Kidney epithelial cell (primary cell): ENCODE measurements around the gene IL36A. TPM values are rescaled to one million over a fixed set of nuclear protein-coding genes. Genes with fewer than 3 reads are reported as not detected.

Experiments used
- DNase-seq: peaks from one replicate; pipeline ENCODE4 v3.0.0-alpha.2; 2010; ENCODE audit warnings: low read depth
- H3K27me3 ChIP-seq: 2 replicates; pipeline ENCODE4 v1.6.0; 2011; ENCODE audit warnings: low read length; ENCODE audit not compliant: control insufficient read depth, insufficient read depth
- H3K36me3 ChIP-seq: 2 replicates; pipeline ENCODE4 v1.5.1; 2011; ENCODE audit warnings: low read length; ENCODE audit not compliant: control insufficient read depth, insufficient read depth
- H3K4me3 ChIP-seq: 2 replicates; pipeline ENCODE4 v1.5.1; 2011; ENCODE audit warnings: low read depth, mild to moderate bottlenecking, control low read depth, low read length
- total RNA-seq: library from RNA; depleted of rRNA; stranded (reverse); fragments of >200 nt; gene quantifications from 2 replicates; pipeline ENCODE4 v1.2.3, GENCODE V29; 2015
- TF ChIP-seq, protein P1 (sequence below): IDR thresholded peaks from 2 replicates; pipeline ENCODE4 v1.5.1; 2011; ENCODE audit warnings: mild to moderate bottlenecking, moderate library complexity, low read length, control low read depth, inconsistent platforms; ENCODE audit not compliant: insufficient read depth, poor library complexity, severe bottlenecking

The IL36A gene
- total RNA-seq, 1 donor from 2014 or later = not detected

DNA sequence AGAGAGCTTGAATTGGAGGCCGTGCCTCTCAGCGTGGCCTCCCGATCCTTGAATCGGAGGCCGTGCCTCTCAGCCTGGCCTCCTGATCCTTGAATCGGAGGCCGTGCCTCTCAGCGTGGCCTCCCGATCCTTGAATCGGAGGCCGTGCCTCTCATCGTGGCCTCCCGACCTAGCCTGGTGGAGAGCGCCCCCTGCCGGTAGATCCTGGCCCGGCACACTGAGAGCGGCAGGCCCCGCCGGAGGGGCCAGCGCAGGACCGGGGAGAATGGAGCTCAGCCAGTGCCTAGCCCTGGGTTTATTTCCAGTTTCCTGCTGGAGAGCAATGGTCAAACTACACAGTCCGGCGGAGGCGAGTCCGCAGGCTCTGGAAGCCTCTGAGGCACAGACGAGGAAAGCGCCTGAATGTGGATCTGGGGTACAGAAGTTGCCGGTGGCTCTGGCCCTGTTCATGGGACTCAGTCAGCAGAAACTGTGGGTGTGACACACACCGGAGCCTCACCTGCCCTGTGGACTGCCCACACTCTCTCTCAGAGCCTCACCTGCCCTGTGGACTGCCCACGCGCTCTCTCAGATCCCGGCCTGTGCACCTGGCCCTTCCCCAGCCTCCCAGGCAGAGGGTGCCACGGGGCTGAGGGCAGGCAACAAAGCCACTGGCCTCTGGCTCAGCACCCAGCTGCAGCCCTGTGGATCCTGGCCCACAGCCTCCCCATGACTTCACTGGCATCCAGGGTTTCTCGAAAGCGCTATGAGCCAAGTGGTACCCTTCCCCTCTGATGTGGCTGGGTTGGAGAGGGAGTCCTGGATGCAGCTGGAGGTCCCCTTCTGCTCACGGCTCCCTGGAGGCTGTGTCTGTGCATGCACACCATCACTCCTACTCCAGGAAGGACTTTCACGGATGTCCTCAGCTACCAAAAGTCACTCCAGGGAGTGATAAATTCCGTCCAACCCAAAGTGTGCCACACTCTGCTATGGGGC is 45.9 kb downstream of the IL36A start:
- Histone ChIP-seq H3K27me3 (no peaks in the 10 kb centered on the region), H3K36me3 (no peaks in the 10 kb centered on the region), H3K4me3 (no peak overlapping the region)
- TF ChIP-seq, protein P1, sequence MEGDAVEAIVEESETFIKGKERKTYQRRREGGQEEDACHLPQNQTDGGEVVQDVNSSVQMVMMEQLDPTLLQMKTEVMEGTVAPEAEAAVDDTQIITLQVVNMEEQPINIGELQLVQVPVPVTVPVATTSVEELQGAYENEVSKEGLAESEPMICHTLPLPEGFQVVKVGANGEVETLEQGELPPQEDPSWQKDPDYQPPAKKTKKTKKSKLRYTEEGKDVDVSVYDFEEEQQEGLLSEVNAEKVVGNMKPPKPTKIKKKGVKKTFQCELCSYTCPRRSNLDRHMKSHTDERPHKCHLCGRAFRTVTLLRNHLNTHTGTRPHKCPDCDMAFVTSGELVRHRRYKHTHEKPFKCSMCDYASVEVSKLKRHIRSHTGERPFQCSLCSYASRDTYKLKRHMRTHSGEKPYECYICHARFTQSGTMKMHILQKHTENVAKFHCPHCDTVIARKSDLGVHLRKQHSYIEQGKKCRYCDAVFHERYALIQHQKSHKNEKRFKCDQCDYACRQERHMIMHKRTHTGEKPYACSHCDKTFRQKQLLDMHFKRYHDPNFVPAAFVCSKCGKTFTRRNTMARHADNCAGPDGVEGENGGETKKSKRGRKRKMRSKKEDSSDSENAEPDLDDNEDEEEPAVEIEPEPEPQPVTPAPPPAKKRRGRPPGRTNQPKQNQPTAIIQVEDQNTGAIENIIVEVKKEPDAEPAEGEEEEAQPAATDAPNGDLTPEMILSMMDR = no peak
- DNase-seq = no peak

DNA sequence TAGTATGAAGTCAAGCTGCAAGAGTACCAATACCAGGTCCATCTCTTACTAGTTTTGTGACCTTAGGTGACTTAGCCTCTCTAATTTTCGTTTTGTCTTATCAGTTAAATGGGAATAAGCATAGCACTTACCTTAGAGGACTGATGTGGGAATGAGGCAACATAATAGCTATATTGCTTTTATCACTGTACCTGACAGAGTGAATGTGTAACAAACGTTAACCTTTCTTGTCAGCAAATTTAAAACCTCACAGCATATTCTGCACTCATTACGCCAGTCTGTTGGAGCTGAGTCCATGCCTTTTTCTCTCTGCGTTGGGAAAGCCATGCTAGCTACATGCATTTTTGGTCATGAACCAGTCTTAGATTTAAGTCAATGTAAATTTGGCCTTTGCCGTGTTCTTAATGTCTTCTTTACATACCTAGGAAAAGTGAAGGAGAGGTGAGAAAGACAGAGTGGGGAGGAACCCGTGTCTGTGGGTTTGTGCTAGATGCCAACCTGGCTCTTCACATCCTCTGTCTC is 47.2 kb downstream of the IL36A start, which contains the start of gene IL36B:
Gene IL36B, minus strand, starts transcription at position 472 of the 522 bp plus-strand sequence.
- H3K27me3 ChIP-seq = no peaks in the 10 kb centered on the region
- DNase-seq = no peak
- H3K4me3 ChIP-seq = no peak within 1 kb of the TSS
- no peaks in the 10 kb centered on the region for H3K36me3 ChIP-seq
- TF ChIP-seq, protein P1 = no peak

DNA sequence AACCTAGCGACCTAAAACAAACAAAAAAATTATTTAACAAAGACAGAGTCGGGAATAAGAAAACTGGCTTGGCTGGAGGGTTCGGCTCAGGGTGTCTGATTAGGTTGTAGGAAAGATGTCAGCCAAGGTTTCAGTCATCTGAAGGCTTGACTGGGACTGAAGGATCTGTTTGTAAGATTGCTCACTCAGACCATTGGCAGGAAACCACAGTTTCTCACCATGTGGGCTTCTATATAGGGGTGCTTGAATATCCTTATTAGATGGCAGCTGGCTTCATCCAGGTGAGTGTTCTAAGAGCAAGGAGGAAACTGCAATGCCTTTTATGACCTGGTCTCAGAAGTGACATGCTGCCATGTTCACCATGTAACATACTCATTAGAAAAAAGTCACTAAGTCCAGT is 48.4 kb downstream of the IL36A start:
- Histone ChIP-seq H3K27me3 (no peaks in the 10 kb centered on the region), H3K4me3 (no peak overlapping the region), H3K36me3 (no peaks in the 10 kb centered on the region)
- DNase-seq = no peak
- TF ChIP-seq, protein P1 = no peak

DNA sequence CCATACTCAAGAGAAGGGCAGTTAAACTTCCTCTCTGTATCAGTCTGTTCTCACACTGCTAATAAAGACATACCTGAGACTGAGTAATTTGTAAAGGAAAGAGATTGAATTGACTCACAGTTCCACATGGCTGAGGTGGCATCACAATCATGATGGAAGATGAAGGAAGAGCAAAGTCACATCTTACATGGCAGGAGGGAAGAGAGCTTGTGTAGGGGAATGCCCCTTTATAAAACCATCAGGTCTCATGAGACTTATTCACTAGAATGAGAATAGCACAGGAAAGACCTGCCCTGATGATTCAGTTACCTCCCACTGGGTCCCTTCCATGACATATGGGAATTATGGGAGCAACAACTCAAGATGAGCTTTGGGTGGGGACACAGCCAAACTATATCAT is 48.8 kb downstream of the IL36A start:
- TF ChIP-seq, protein P1 = no peak
- Histone ChIP-seq H3K36me3 (no peaks in the 10 kb centered on the region), H3K27me3 (no peaks in the 10 kb centered on the region), H3K4me3 (no peak overlapping the region)
- DNase-seq = no peak

DNA sequence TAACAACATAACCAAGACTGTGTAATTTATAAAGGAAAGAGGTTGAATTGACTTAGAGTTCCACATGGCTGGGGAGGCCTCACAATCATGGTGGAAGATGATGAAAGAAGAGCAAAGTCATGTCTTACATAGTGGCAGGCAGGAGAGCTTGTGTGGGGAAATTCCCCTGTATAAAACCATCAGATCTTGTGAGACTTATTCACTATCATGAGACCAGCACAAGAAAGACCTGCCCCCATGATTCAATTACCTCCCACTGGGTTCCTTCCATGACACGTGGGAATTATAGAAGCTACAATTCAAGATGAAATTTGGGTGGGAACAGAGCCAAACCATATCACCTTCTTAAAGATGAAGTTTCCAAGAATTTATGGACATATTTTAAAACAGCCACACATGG is 51.3 kb downstream of the IL36A start:
- DNase-seq = no peak
- H3K36me3 ChIP-seq = no peaks in the 10 kb centered on the region
- no peak overlapping the region for H3K4me3 ChIP-seq
- no peaks in the 10 kb centered on the region for H3K27me3 ChIP-seq
- TF ChIP-seq, protein P1 = no peak
